Trophoblast cell (in vitro differentiated cells and primary cell): ENCODE results near the gene SMARCA5.
A peak's percentile ranks its signal among the peaks of the same experiment; 100 is the strongest.

Source experiments
- DNase-seq, 2 donors: peaks; one replicate each; pipeline ENCODE4 v3.0.0-alpha.2; 2016
- H2AFZ ChIP-seq: 2 replicates; pipeline ENCODE4 v1.6.1; 2013; ENCODE audit warnings: low read length, moderate library complexity, mild to moderate bottlenecking; ENCODE audit not compliant: insufficient read depth, poor library complexity
- H2AK5ac ChIP-seq: 2 replicates; pipeline ENCODE4 v1.6.1; 2013; ENCODE audit warnings: mild to moderate bottlenecking, low read length
- H2BK120ac ChIP-seq: 2 replicates; pipeline ENCODE4 v1.6.1; 2013; ENCODE audit warnings: low read length, mild to moderate bottlenecking, moderate library complexity; ENCODE audit not compliant: insufficient read depth, poor library complexity
- H2BK12ac ChIP-seq: 2 replicates; pipeline ENCODE4 v1.6.1; 2013; ENCODE audit warnings: mild to moderate bottlenecking, low read length, moderate library complexity
- H2BK5ac ChIP-seq: 2 replicates; pipeline ENCODE4 v1.6.1; 2013; ENCODE audit warnings: low read length, low read depth, moderate library complexity, mild to moderate bottlenecking; ENCODE audit not compliant: poor library complexity
- H3K14ac ChIP-seq: 2 replicates; pipeline ENCODE4 v1.6.1; 2013; ENCODE audit warnings: mild to moderate bottlenecking, low read length
- H3K18ac ChIP-seq: 2 replicates; pipeline ENCODE4 v1.6.1; 2013; ENCODE audit warnings: mild to moderate bottlenecking, low read length
- H3K23ac ChIP-seq: 2 replicates; pipeline ENCODE4 v1.6.1; 2013; ENCODE audit warnings: low read length
- H3K27ac ChIP-seq: 2 replicates; pipeline ENCODE4 v1.5.1; 2013; ENCODE audit warnings: low read depth, mild to moderate bottlenecking, inconsistent platforms, low read length, moderate library complexity
- H3K27me3 ChIP-seq: 2 replicates; pipeline ENCODE4 v1.6.1; 2013; ENCODE audit warnings: inconsistent platforms, mild to moderate bottlenecking, low read length, moderate library complexity; ENCODE audit not compliant: insufficient read depth
- H3K36me3 ChIP-seq, 2 experiments: 1 replicate in 1 of 2; 2 replicates in 1 of 2; pipeline ENCODE4 v1.6.1; 2013; ENCODE audit warnings: low read length in 2 of 2, mild to moderate bottlenecking in 2 of 2, moderate library complexity in 1 of 2; ENCODE audit not compliant: insufficient read depth in 2 of 2, control insufficient read depth in 1 of 2
- H3K4ac ChIP-seq: 2 replicates; pipeline ENCODE4 v1.6.1; 2013; ENCODE audit warnings: low read depth, mild to moderate bottlenecking, low read length, moderate library complexity
- H3K4me1 ChIP-seq, 2 experiments: 1 replicate in 1 of 2; 2 replicates in 1 of 2; pipeline ENCODE4 v1.6.1; 2013; ENCODE audit warnings: low read length in 2 of 2, mild to moderate bottlenecking in 2 of 2, moderate library complexity in 1 of 2; ENCODE audit not compliant: insufficient read depth in 2 of 2, control insufficient read depth in 1 of 2
- H3K4me2 ChIP-seq: 2 replicates; pipeline ENCODE4 v1.6.1; 2013; ENCODE audit warnings: inconsistent platforms, mild to moderate bottlenecking, low read length, moderate library complexity
- H3K4me3 ChIP-seq: 2 replicates; pipeline ENCODE4 v1.5.1; 2013; ENCODE audit warnings: mild to moderate bottlenecking, low read depth, low read length, inconsistent platforms
- H3K79me1 ChIP-seq: one replicate; pipeline ENCODE4 v1.6.1; 2013; ENCODE audit warnings: low read length
- H3K79me2 ChIP-seq: 2 replicates; pipeline ENCODE4 v1.6.1; 2013; ENCODE audit warnings: low read length, mild to moderate bottlenecking; ENCODE audit not compliant: control insufficient read depth, insufficient read depth, poor library complexity
- H3K9ac ChIP-seq: 2 replicates; pipeline ENCODE4 v1.6.1; 2013; ENCODE audit warnings: mild to moderate bottlenecking, low read length
- H3K9me3 ChIP-seq: 2 replicates; pipeline ENCODE4 v1.6.1; 2013; ENCODE audit warnings: low read depth, mild to moderate bottlenecking, control low read depth, inconsistent platforms, low read length; ENCODE audit not compliant: insufficient read depth
- H4K12ac ChIP-seq: 2 replicates; pipeline ENCODE4 v1.6.1; 2013; ENCODE audit warnings: low read depth, mild to moderate bottlenecking, low read length, moderate library complexity
- H4K8ac ChIP-seq: 2 replicates; pipeline ENCODE4 v1.6.1; 2013; ENCODE audit warnings: low read depth, mild to moderate bottlenecking, low read length, moderate library complexity
- H4K91ac ChIP-seq: one replicate; pipeline ENCODE4 v1.6.1; 2013; ENCODE audit warnings: low read depth, mild to moderate bottlenecking, low read length, moderate library complexity
- WGBS: extraction: QIAGEN DNeasy Blood & Tissue Kit; methylation state at CpG from one replicate; pipeline ENCODE4 v1.1.7; 2013; ENCODE audit warnings: missing lambda C conversion rate; ENCODE audit not compliant: insufficient read length, insufficient coverage; ENCODE audit errors: extremely low coverage; 5-methylcytosine and 5-hydroxymethylcytosine counted together

Gene SMARCA5

DNA sequence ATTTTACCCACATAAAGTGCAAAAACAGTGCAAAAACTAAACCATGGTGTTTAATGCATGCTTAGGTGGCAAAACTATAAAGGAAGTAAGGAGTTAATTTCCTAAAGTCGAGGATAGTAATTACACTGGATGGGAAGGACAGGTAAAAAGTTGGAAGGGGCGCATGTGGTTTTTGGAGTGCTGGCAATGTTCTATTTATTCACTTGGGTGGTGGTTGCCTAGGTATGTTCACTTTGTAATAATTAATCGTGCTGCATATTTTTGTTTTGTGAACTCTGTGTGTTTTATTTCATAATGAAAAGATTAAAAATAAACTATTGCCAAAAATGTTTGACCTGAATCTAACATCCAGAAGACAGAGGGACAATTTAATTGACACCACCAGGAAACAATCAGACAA lies 32.1 kb upstream of the SMARCA5 start:
- WGBS = no CpG with 5 or more reads among the region's 3 CpGs
- H2AFZ ChIP-seq = no peak overlapping the region

DNA sequence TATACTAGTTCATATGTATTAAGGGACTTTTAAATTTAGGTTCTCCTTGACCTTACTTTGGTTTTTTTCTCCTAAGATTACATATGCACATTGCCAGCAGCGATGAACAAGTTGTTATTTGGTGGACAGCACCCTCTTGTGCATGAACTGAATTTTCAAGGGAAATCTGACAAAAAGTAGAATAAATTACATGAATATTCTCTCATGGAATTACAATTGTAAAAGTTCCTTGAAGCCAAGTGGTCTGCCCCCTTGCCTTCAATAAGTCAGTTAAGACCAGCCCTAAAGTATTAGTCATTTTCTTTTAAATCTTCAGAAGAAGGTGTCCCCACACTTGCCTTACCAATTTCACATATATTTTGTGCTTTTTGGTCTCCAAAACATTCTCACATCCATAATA lies 30.7 kb upstream of the SMARCA5 start:
- H2BK120ac ChIP-seq = no peak overlapping the region
- no peak overlapping the region for H3K4me2 ChIP-seq
- H3K9me3 ChIP-seq = no peaks in the 10 kb centered on the region
- H3K27me3 ChIP-seq = no peaks in the 10 kb centered on the region
- no peaks in the 10 kb centered on the region for H3K36me3 ChIP-seq
- no CpG with 5 or more reads among the region's 1 CpG for WGBS
- H4K91ac ChIP-seq = no peak overlapping the region
- H3K4me1 ChIP-seq = no peaks in the 10 kb centered on the region
- H4K8ac ChIP-seq = no peak overlapping the region
- H2AFZ ChIP-seq = no peak overlapping the region
- no peaks in the 10 kb centered on the region for H3K79me1 ChIP-seq
- no peak overlapping the region for H3K4ac ChIP-seq
- no peak overlapping the region for H2BK5ac ChIP-seq
- H3K14ac ChIP-seq = no peak overlapping the region
- DNase-seq = peak; percentile 34 to 72
- H3K23ac ChIP-seq = no peak overlapping the region
- H2AK5ac ChIP-seq = no peak overlapping the region
- H3K4me3 ChIP-seq = no peak overlapping the region
- H4K12ac ChIP-seq = no peak overlapping the region
- no peak overlapping the region for H3K18ac ChIP-seq
- no peak overlapping the region for H3K27ac ChIP-seq
- H2BK12ac ChIP-seq = no peak overlapping the region
- H3K79me2 ChIP-seq = no peaks in the 10 kb centered on the region
- H3K9ac ChIP-seq = no peak overlapping the region

More for the DNA sequence above, 32.1 kb upstream of the SMARCA5 start:
- Histone ChIP-seq H4K8ac (no peak overlapping the region), H4K91ac (no peak overlapping the region), H3K79me2 (no peaks in the 10 kb centered on the region), H4K12ac (no peak overlapping the region), H3K27ac (no peak overlapping the region), H2BK5ac (no peak overlapping the region), H3K9me3 (no peaks in the 10 kb centered on the region), H3K4me1 (no peaks in the 10 kb centered on the region), H3K27me3 (no peaks in the 10 kb centered on the region), H3K18ac (no peak overlapping the region), H3K9ac (no peak overlapping the region), H3K36me3 (no peaks in the 10 kb centered on the region), H2BK12ac (no peak overlapping the region), H2BK120ac (no peak overlapping the region), H2AK5ac (no peak overlapping the region), H3K4me2 (no peak overlapping the region), H3K4me3 (no peak overlapping the region), H3K14ac (no peak overlapping the region), H3K79me1 (no peaks in the 10 kb centered on the region), H3K23ac (no peak overlapping the region), H3K4ac (no peak overlapping the region)
- no peak for DNase-seq

DNA sequence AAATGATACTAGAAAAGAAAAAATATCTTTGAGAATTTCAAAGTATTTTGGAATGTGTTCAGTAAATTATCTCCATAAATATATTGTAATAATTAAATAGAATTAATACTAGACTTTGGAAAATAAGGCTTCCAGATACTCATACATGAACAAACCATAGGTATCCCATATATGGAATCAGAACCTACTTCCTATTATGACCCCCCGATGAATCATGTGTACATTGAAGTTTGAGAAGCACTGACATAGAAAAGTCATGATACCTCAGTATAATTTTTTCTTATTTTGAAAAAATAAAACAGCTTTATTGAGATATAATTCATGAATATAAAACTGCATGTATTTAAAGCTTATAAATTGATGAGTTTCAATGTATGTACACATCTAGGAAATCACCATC lies 27.2 kb upstream of the SMARCA5 start:
- no peaks in the 10 kb centered on the region for H3K79me2 ChIP-seq
- no peak overlapping the region for H2BK5ac ChIP-seq
- H4K12ac ChIP-seq = no peak overlapping the region
- H3K79me1 ChIP-seq = peaks cover 2% of the 10 kb centered on the region
- no peak overlapping the region for H3K4me3 ChIP-seq
- H3K4me2 ChIP-seq = no peak overlapping the region
- no peak overlapping the region for H2BK12ac ChIP-seq
- no peak overlapping the region for H4K91ac ChIP-seq
- no peaks in the 10 kb centered on the region for H3K4me1 ChIP-seq
- no peak overlapping the region for H3K27ac ChIP-seq
- no peak overlapping the region for H3K9ac ChIP-seq
- no peak overlapping the region for H2BK120ac ChIP-seq
- no peak overlapping the region for H2AK5ac ChIP-seq
- no peaks in the 10 kb centered on the region for H3K36me3 ChIP-seq
- no peak overlapping the region for H3K23ac ChIP-seq
- no peak for DNase-seq
- H3K14ac ChIP-seq = no peak overlapping the region
- no peak overlapping the region for H3K18ac ChIP-seq
- H3K4ac ChIP-seq = no peak overlapping the region
- no peaks in the 10 kb centered on the region for H3K9me3 ChIP-seq
- WGBS = no CpG with 5 or more reads among the region's 1 CpG
- H2AFZ ChIP-seq = no peak overlapping the region
- no peak overlapping the region for H4K8ac ChIP-seq
- H3K27me3 ChIP-seq = no peaks in the 10 kb centered on the region

GRCh38 chr4:143488687-143489086 lies 24.8 kb upstream of the SMARCA5 start:
- Histone ChIP-seq H2BK120ac (no peak overlapping the region), H3K4me3 (no peak overlapping the region), H3K4me1 (no peaks in the 10 kb centered on the region), H3K27ac (no peak overlapping the region), H2AK5ac (no peak overlapping the region), H3K36me3 (no peaks in the 10 kb centered on the region), H3K14ac (no peak overlapping the region), H2AFZ (no peak overlapping the region), H3K4me2 (no peak overlapping the region), H4K8ac (no peak overlapping the region), H4K91ac (no peak overlapping the region), H3K79me1 (peaks cover 2% of the 10 kb centered on the region), H3K18ac (no peak overlapping the region), H3K79me2 (no peaks in the 10 kb centered on the region), H2BK5ac (no peak overlapping the region), H3K9ac (no peak overlapping the region), H3K27me3 (no peaks in the 10 kb centered on the region), H2BK12ac (no peak overlapping the region), H3K23ac (no peak overlapping the region), H3K9me3 (no peaks in the 10 kb centered on the region), H3K4ac (no peak overlapping the region), H4K12ac (no peak overlapping the region)
- peak; percentile 87 to 88 for DNase-seq
- WGBS = no CpG with 5 or more reads among the region's 3 CpGs
